ENCODE data around the gene ZNF496.
"Not testable (repeated sequence)": the region's sequence is repeated elsewhere in the genome, so short reads cannot be mapped to it uniquely, and the experiment has no call there.

Gene ZNF496

GRCh38 chr1:247360116-247360898 lies 28.6 kb upstream of the ZNF496 start:
- FAIRE-seq (no peak), DNase-seq (ENCODE audit: extremely low spot score, insufficient read length, low read depth) (no peak)

DNA sequence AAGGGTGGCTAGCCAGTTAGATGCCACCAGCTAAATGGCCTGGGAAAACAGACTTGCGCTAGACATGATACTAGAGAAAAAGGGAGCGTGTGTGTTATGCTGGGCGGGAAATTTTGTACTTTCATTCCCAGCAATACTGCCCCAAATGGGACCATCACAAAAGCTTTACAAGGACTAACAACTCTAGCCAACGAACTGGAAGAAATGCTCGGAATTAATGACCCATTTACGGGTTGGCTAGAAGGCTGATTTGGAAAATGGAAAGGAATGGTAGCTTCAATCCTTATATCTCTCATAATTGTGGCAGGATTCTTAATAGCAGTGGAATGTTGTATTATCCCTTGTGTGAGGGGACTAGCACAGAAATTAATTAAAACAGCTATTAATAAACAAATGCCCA lies 27.9 kb upstream of the ZNF496 start:
- DNase-seq (ENCODE audit: extremely low spot score, insufficient read length, low read depth) (no peak), FAIRE-seq (no peak)

DNA sequence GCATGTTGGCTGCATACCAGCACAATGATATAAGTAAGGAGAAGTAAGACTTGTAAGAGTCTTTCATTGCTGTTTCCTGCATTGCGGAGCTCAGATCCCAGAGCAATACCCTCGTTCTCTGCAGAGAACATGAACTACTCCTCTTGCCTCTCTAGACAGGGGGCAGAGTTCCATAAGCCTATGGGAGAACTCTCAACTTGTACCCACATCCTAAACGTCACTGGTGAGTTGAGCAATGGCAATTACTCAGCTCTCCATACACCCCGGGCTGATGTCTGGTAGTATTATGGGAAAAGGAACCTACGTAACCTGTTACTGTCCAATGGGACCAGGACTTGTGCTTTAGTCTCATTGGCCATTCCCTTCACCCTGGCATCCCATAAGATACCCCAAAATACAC lies 27.3 kb upstream of the ZNF496 start:
- no peak for FAIRE-seq

GRCh38 chr1:247357781-247358211 lies 26.1 kb upstream of the ZNF496 start:
- DNase-seq (ENCODE audit: extremely low spot score, insufficient read length, low read depth) (no peak), FAIRE-seq (peak; percentile 80)

More for the DNA sequence above, 27.3 kb upstream of the ZNF496 start:
- no peak for DNase-seq (ENCODE audit: extremely low spot score, insufficient read length, low read depth)

- no peak for FAIRE-seq
Measured at GRCh38 chr1:247357052-247357780, 25.5 kb upstream of the ZNF496 start.

DNA sequence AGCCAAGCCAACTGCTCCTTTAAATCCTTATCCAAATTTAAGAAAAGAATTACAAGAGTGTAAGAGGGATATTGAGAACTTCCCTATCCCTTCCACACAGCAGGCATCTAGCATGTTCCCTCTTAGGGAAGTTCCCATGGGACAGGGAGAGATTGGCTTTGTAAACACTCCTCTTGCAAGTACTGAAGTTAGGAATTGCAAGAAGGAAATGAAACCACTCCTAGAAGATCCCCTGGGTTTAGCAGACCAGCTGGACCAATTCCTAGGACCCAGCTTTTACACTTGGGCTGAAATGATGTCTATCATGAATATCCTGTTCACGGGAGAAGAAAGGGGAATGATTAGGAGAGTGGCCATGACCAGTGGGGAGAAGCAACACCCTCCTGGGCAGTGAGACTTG lies 23.5 kb upstream of the ZNF496 start:
- not testable (repeated sequence) for DNase-seq (ENCODE audit: extremely low spot score, insufficient read length, low read depth); FAIRE-seq

More at GRCh38 chr1:247357052-247357780, 25.5 kb upstream of the ZNF496 start:
- no peak for DNase-seq (ENCODE audit: extremely low spot score, insufficient read length, low read depth)

DNA sequence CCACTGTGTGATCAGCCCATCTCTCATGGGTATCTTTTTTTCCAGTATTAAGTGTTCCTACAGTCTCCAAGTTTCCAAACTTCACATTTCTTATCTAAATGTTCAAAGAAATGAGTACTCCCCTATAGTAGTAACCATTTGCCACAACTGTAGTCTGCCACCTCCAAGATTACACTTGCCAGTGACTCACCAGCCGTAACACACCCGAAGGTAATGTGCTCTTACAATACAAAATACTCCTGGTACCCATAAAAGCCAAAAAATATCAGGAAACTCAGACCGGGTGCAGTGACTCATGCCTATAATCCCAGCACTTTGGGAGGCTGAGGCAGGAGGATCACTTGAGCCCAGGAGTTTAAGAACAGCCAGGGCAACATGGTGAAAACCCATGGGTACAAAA lies 20.5 kb upstream of the ZNF496 start:
- FAIRE-seq, result no peak
- no peak for DNase-seq (ENCODE audit: extremely low spot score, insufficient read length, low read depth)

DNA sequence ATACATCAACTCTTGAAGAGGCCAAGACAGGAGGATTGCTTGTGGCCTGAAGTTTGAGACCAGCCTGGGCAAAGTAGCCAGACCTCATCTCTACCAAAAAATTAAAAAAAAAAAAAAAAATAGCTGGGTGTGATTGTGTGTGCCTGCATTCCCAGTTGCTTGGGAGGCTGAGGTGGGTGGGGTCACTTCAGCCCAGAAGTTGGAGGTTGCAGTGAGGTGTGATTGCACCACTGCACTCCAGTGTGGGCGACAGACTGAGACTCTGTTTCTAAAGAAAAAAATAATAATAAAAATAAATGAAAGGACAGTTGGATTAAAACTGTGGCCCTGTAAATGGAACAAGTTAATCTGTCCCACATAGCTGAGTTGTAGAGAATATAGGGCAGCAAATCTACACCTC lies 18.9 kb upstream of the ZNF496 start:
- no peak for DNase-seq (ENCODE audit: extremely low spot score, insufficient read length, low read depth)
- FAIRE-seq, result no peak

DNA sequence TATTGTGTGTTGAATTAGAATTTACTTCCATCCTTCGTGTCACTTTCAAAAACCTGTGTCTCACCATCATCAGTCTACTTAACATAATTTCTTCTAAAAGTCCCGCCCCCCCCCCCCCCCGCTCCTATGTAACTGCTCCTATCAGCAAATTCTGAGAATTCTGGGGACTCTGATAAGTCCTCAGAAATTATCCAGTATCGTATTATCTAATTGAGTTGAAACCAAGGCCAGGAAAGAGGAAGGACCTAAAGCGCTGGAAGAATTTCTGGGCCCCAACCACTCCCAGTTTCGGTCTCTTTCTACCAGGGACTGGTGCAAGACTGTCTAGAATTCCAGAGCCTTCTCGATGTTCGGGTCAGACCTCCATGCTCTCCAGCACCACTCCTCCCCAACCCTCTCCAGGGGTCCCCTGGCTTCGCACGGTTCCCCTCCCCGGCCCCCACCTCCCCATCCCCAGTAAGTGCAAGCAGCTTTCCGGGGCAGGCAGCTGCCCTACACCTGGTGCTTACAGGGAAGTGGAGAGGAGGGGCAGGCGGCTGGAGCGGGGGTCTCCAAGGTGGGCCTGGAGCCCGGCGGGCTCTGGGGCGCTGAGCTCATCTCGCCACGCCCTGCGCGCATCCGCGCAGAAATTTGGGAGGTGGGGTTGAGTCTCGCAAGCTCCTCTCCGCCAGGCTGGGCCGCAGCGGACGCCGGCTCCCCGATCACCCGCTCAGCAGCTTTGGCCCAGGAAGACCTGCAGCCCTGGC lies 16.0 kb upstream of the ZNF496 start:
- no peak for DNase-seq (ENCODE audit: extremely low spot score, insufficient read length, low read depth)
- FAIRE-seq, result no peak

DNA sequence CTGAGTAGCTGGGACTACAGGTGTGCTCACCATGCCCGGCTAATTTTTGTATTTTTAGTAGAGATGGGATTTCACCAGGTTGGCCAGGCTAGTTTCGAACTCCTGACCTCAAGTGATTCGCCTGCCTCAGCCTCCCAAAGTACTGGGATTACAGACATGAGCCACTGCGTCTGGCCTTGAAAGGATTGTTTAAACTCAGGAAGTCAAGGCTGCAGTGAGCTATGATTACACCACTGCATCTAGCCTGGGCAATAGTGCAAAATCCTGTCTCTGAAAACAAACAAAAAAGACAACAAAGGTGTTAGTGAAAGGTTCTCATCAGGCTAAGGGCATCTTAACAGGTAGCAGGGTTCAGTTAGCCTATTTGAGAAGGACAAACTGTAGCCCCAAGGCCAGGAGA lies 14.2 kb upstream of the ZNF496 start:
- FAIRE-seq, result no peak
- no peak for DNase-seq (ENCODE audit: extremely low spot score, insufficient read length, low read depth)

- FAIRE-seq (no peak), DNase-seq (ENCODE audit: extremely low spot score, insufficient read length, low read depth) (no peak)
Measured at GRCh38 chr1:247343801-247344200, 12.1 kb upstream of the ZNF496 start.

GRCh38 chr1:247338723-247339275 lies 7.1 kb upstream of the ZNF496 start:
- DNase-seq (ENCODE audit: extremely low spot score, insufficient read length, low read depth) (no peak), FAIRE-seq (no peak)

DNA sequence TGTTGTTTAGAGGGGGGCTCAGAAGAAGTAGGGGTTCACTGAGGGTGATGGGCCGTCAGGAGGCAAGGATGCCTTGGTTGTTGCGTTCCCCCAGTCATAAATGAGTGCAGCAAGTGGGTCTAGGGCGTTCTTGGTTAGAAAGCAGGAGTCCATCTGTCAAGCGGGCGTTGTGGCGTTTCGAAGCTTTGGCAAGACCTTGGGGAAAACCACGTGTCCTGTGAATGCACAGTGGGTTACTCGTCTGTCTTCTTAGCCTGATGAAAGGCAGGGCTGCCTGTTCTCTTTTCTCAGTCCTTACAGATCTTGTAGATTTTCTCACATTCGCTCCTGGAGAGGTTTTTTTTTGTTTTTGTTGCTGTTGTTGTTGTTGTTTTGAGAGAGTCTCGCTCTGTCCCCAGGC lies 6.3 kb upstream of the ZNF496 start:
- DNase-seq (ENCODE audit: extremely low spot score, insufficient read length, low read depth) (no peak), FAIRE-seq (no peak)

DNA sequence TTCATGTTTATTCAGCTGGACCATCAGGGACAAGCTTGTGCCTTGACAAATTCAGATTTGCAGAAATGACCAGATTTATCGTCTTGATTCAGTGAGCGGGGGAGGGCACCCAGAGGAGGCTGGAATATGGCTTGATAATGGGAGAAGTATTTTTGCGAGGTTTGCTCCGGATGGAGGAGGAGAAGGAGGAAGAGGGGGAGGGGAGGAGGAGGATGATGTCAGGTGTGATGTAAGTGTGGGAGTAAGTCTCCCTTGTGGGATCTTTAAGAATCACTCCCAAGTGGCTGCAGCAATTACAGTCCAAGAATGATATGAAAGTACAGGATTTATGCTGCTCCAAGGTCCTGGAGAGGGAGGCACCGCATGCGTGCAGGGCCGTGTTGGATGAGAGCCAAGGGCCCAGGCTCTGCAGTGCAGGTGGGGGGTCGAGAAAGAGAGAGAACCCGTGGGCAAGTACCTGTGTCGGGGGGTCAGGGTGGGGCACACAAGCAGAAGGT lies 5.6 kb upstream of the ZNF496 start:
- no peak for FAIRE-seq

DNA sequence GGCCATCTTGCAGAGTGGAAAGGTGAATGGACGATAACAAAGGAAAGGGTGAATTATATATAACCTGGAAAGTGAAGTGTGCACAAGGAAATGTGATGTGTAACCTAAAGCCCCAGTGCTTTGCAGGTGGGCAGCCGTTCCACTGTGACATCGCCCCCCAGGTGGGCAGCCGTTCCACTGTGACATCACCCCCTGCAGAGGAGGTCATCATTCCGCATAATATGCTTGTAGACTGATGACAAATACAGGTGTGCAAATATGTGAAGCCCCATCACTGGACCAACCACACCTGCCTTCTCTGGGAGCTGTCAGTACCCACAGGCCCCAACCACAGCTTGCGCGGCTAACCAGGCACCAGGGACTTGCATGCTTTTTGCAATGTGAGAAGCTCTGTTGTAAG lies 4.7 kb upstream of the ZNF496 start:
- FAIRE-seq (no peak), DNase-seq (ENCODE audit: extremely low spot score, insufficient read length, low read depth) (no peak)

More for the DNA sequence above, 5.6 kb upstream of the ZNF496 start:
- no peak for DNase-seq (ENCODE audit: extremely low spot score, insufficient read length, low read depth)

DNA sequence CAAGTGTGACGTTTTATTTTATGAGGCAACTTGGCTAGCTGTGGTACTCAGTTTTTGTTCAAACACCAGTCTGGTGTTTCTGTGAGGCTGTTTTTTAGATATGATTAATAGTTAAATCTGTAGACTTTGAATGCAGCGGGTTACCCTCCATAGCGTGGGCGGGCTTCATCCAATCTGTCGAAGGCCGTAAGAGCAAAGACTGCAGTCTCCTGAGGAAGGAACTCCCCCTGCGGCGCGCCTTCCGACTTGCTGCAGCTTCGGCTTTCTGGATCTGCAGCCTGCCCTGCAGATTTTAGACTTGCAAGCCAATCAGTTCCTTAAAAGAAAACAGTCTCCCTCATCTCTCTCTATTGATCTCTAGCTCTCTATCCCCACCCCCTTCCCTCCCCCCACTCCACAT lies 4.2 kb upstream of the ZNF496 start:
- no peak for FAIRE-seq

GRCh38 chr1:247334378-247335133 lies 2.9 kb upstream of the ZNF496 start:
- DNase-seq (ENCODE audit: extremely low spot score, insufficient read length, low read depth), result no peak
- no peak for FAIRE-seq

More for the DNA sequence above, 4.2 kb upstream of the ZNF496 start:
- DNase-seq (ENCODE audit: extremely low spot score, insufficient read length, low read depth), result no peak

- DNase-seq (ENCODE audit: extremely low spot score, insufficient read length, low read depth) (no peak), FAIRE-seq (no peak)
Measured at GRCh38 chr1:247332623-247333361, 1.1 kb upstream of the ZNF496 start.

- DNase-seq (ENCODE audit: extremely low spot score, insufficient read length, low read depth) (peak; percentile 63), FAIRE-seq (no peak)
Measured at GRCh38 chr1:247332215-247332622, 552 bp upstream of the ZNF496 start.

Measured in GM18507 (cell line).